PFSK-1 (cell line): ENCODE measurements around the gene LYRM9.

ENCODE experiments used
- REST ChIP-seq, 2 experiments: IDR thresholded peaks; 2 replicates each; pipeline versions ENCODE4 v1.6.1 to v1.8.0; 2011 to 2012; ENCODE audit warnings: low read depth in 2 of 2, low read length in 2 of 2, control low read depth in 1 of 2, inconsistent platforms in 1 of 2, mild to moderate bottlenecking in 1 of 2, moderate library complexity in 1 of 2; ENCODE audit not compliant: insufficient read depth in 1 of 2
- TAF1 ChIP-seq: IDR thresholded peaks from 2 replicates; pipeline ENCODE4 v1.6.1; 2012; ENCODE audit warnings: low read length, control low read depth, borderline replicate concordance; ENCODE audit not compliant: insufficient read depth

DNA sequence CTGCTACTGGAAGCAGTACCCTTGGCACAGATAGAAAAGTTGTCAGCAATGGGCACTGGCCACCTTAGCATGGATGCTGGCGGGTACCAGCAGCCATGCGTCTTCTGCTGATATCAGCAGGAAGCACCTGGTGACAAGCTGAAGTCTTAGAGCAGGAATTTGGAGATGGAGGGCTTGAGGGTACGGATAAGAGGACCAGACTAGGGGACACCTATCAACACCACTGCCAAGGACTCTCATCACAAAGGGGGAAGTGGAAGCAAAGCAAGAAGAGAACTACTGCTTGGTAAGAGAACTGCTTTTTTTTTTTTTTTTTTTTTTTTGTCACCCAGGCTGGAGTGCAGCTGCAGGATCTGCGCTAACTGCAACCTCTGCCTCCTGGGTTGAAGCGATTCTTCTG is 35.4 kb upstream of the LYRM9 start:
- TF ChIP-seq TAF1 (no peak), REST (IDR thresholded peaks at IDR 0.05; ENCODE audit: insufficient read depth in 1 of 2, low read depth in 2 of 2, low read length in 2 of 2) (no peak)
